Measurements from ENCODE around the gene CDH15. TPM values are rescaled to one million over a fixed set of nuclear protein-coding genes. Genes with fewer than 3 reads are reported as not detected.

Gene CDH15
- total and polyA plus RNA-seq, 2 donors (not counting 1 experiment from before 2014, with no cell fraction given): not detected

GRCh38 chr16:89209522-89210044 lies 38.0 kb downstream of the CDH15 start:
- no peak overlapping the region for H3K4me3 ChIP-seq (ENCODE audit: control extremely low read depth in 1 of 5, extremely low read depth in 1 of 5, insufficient read depth in 1 of 5, low read depth in 2 of 5, low read length in 4 of 5)
- H4K20me1 ChIP-seq (ENCODE audit: control insufficient read depth, insufficient read depth, low read length, poor library complexity, severe bottlenecking): no peaks in the 10 kb centered on the region
- no peak overlapping the region for H3K27ac ChIP-seq (ENCODE audit: low read length in 2 of 2)
- ChIA-PET POLR2A (no interaction called here), CTCF (interaction anchor here (1.2 kb wide), 1 partner anchor 472 kb away, joined by 3 read pairs; no protein-coding TSS in a partner anchor)
- intact Hi-C loops (cut with micrococcal nuclease): loop anchor here (10.0 kb wide), 1 partner anchor 115 kb away; the partner anchor contains the start of gene ACSF3
- H3K27me3 Mint-ChIP-seq: peaks cover 22% of the 10 kb centered on the region
- H3K4me2 ChIP-seq (replicated peaks; ENCODE audit: low read depth, low read length, poor library complexity, severe bottlenecking): no peak overlapping the region
- H3K4me1 Mint-ChIP-seq: peaks cover 3% of the 10 kb centered on the region
- peaks cover 0 to 14% (median 5%) of the 10 kb centered on the region in 4 experiments for H3K27me3 ChIP-seq (replicated peaks in 1 of 4; ENCODE audit: control extremely low read depth in 1 of 4, control insufficient read depth in 3 of 4, insufficient read depth in 4 of 4, low read length in 3 of 4)
- no peak overlapping the region for H2AFZ ChIP-seq (ENCODE audit: insufficient read depth, low read depth, low read length, poor library complexity, severe bottlenecking)
- peaks cover 7% of the 10 kb centered on the region for H3K79me2 ChIP-seq (ENCODE audit: control insufficient read depth, insufficient read depth, low read length)
- H3K9ac ChIP-seq (ENCODE audit: low read length): no peak overlapping the region
- no peak for TF ChIP-seq EZH2 (IDR thresholded peaks at IDR 0.05; ENCODE audit: borderline replicate concordance, insufficient read depth, low read depth, low read length, poor library complexity, severe bottlenecking)
- no peak for TF ChIP-seq CTCF (IDR thresholded peaks at IDR 0.05)
- no peaks in the 10 kb centered on the region for H3K36me3 ChIP-seq (replicated peaks in 1 of 2; ENCODE audit: control extremely low read depth in 1 of 2, control insufficient read depth in 1 of 2, extremely low read depth in 1 of 2, insufficient read depth in 2 of 2, low read length in 1 of 2)
- 78% methylated on average over 13 of the region's 15 CpGs for WGBS (ENCODE audit: insufficient coverage)
- DNase-seq: no peak
- ATAC-seq (ENCODE audit: low read depth): no peak
- no peak overlapping the region for H3K4me3 Mint-ChIP-seq
- no peak overlapping the region for H3K27ac Mint-ChIP-seq
- H3K4me1 ChIP-seq (ENCODE audit: control insufficient read depth in 2 of 2, insufficient read depth in 2 of 2, low read length in 2 of 2): no peaks in the 10 kb centered on the region
- no peaks in the 10 kb centered on the region for H3K9me3 Mint-ChIP-seq (ENCODE audit: insufficient read depth)
- H3K9me3 ChIP-seq (ENCODE audit: control extremely low read depth in 1 of 3, control insufficient read depth in 2 of 3, insufficient read depth in 1 of 3, low read length in 2 of 3): no peaks in the 10 kb centered on the region

- Histone ChIP-seq H3K4me2 (replicated peaks; ENCODE audit: low read depth, low read length, poor library complexity, severe bottlenecking) (no peak overlapping the region), H3K4me1 (ENCODE audit: control insufficient read depth in 2 of 2, insufficient read depth in 2 of 2, low read length in 2 of 2) (no peaks in the 10 kb centered on the region), H3K36me3 (replicated peaks in 1 of 2; ENCODE audit: control extremely low read depth in 1 of 2, control insufficient read depth in 1 of 2, extremely low read depth in 1 of 2, insufficient read depth in 2 of 2, low read length in 1 of 2) (no peaks in the 10 kb centered on the region), H4K20me1 (ENCODE audit: control insufficient read depth, insufficient read depth, low read length, poor library complexity, severe bottlenecking) (no peaks in the 10 kb centered on the region), H3K9ac (ENCODE audit: low read length) (no peak overlapping the region), H2AFZ (ENCODE audit: insufficient read depth, low read depth, low read length, poor library complexity, severe bottlenecking) (no peak overlapping the region), H3K9me3 (ENCODE audit: control extremely low read depth in 1 of 3, control insufficient read depth in 2 of 3, insufficient read depth in 1 of 3, low read length in 2 of 3) (no peaks in the 10 kb centered on the region), H3K4me3 (ENCODE audit: control extremely low read depth in 1 of 5, extremely low read depth in 1 of 5, insufficient read depth in 1 of 5, low read depth in 2 of 5, low read length in 4 of 5) (no peak overlapping the region), H3K27me3 (replicated peaks in 1 of 4; ENCODE audit: control extremely low read depth in 1 of 4, control insufficient read depth in 3 of 4, insufficient read depth in 4 of 4, low read length in 3 of 4) (peaks cover 0 to 14% (median 5%) of the 10 kb centered on the region in 4 experiments), H3K27ac (ENCODE audit: low read length in 2 of 2) (no peak overlapping the region), H3K79me2 (ENCODE audit: control insufficient read depth, insufficient read depth, low read length) (peaks cover 7% of the 10 kb centered on the region)
- DNase-seq (no peak), ATAC-seq (ENCODE audit: low read depth) (no peak)
- CTCF ChIA-PET: no interaction called here
- Mint-ChIP-seq H3K4me1 (peaks cover 5% of the 10 kb centered on the region), H3K27ac (no peak overlapping the region), H3K9me3 (ENCODE audit: insufficient read depth) (no peaks in the 10 kb centered on the region), H3K4me3 (no peak overlapping the region), H3K27me3 (peaks cover 22% of the 10 kb centered on the region)
- TF ChIP-seq CTCF (IDR thresholded peaks at IDR 0.05): no peak
- TF ChIP-seq EZH2 (IDR thresholded peaks at IDR 0.05; ENCODE audit: borderline replicate concordance, insufficient read depth, low read depth, low read length, poor library complexity, severe bottlenecking): no peak
- POLR2A ChIA-PET: no interaction called here
- WGBS (ENCODE audit: insufficient coverage): 66% methylated on average over 8 of the region's 11 CpGs
- intact Hi-C loops (cut with micrococcal nuclease): loop anchor here (10.0 kb wide), 1 partner anchor 116 kb away; the partner anchor contains the start of gene ACSF3
These were observed 38.8 kb downstream of the CDH15 start for GRCh38 chr16:89210165-89210903.
